Cardiac atrium fibroblast (primary cell): ENCODE results near the gene SLC26A4. TPM values are rescaled to one million over a fixed set of nuclear protein-coding genes. Genes with fewer than 3 reads are reported as not detected.

Experiments used
- total RNA-seq: library from RNA; depleted of rRNA; stranded (reverse); fragments of >200 nt; gene quantifications from 2 replicates; pipeline ENCODE4 v1.2.3, GENCODE V29; 2015

SLC26A4 gene
- 0.16 and 0.18 TPM in 2 replicates for total RNA-seq

DNA sequence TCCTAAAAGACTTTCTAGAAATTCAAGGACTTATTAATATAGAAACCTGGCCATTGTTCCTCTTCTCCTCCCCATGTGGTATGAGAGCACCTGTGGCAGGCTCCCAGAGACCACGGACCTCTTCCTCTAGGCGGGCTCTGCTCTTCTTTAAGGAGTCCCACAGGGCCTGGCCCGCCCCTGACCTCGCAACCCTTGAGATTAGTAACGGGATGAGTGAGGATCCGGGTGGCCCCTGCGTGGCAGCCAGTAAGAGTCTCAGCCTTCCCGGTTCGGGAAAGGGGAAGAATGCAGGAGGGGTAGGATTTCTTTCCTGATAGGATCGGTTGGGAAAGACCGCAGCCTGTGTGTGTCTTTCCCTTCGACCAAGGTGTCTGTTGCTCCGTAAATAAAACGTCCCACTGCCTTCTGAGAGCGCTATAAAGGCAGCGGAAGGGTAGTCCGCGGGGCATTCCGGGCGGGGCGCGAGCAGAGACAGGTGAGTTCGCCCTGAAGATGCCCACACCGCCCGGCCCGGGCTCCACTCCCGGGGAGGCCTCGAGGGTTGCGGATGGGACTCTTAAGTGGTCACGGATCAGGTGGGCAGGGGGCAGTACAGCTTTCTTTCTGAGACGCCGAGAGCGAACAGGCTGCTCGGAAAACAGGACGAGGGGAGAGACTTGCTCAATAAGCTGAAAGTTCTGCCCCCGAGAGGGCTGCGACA is at the start of gene SLC26A4:
Gene SLC26A4 (plus strand): TSS at position 448 of the 700 bp plus-strand sequence. CDS start 814 bp downstream, outside the sequence.

DNA sequence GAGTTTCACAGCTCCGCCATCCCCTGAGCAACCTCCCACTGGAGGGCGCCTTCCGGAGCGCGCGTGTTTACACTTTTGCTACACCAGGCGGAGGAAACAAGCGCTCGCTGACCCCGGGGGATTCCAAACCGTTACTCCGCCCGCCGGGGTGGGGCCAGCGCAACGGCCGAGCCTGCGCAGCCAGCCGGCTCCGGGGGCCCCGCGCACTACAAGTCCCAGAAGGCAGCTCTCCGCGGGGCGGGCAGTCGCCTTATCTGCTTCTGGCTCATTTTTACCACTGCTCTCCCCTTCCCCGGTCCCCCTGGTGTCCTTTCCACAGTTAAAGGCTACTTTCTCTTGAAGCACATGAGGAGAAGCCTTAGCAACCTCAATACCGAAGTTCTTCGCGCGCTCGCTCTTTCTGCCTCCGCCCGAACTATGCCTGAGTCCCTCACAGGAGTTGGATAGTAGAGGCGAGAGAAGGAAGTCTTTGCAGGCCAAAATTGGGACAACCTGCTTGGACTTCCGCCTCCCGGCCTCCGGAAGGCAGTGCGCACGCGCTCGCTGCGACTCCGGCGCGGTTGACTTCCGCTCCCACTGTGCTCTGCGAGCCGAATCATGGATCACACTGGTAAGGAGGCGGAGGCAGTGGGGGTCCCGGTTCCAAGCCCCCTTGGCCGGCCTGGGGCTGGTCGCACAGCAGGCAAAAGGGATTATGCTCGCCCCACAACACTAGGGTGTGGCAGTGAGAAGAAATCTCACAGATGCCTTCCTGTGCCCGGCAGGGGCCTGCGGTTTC is 83.1 kb downstream of the SLC26A4 start, which contains the start of gene CBLL1:
Gene CBLL1 (plus strand): TSS at position 576 of the 778 bp plus-strand sequence. CDS start 22 bp downstream, at position 598.

Other genes with a start within 250 kb of the SLC26A4 start
- gene GPR22, start 190.8 kb upstream of the SLC26A4 start, total RNA-seq = not detected in 2 replicates
- gene COG5, start 96.9 kb upstream of the SLC26A4 start, total RNA-seq = 30.9 and 31.8 TPM in 2 replicates
- 1.3 and 3.6 TPM in 2 replicates for gene DUS4L, start 96.9 kb upstream of the SLC26A4 start, total RNA-seq
- gene BCAP29, start 80.6 kb upstream of the SLC26A4 start, total RNA-seq = 83.9 and 107 TPM in 2 replicates
- gene CBLL1, start 83.3 kb downstream of the SLC26A4 start, total RNA-seq = 7.4 and 7.9 TPM in 2 replicates
- gene SLC26A3, start 142.4 kb downstream of the SLC26A4 start, total RNA-seq = not detected in 2 replicates
- 24.8 and 61.4 TPM in 2 replicates for gene DLD, start 230.4 kb downstream of the SLC26A4 start, total RNA-seq